ENCODE data around the gene LIF.
"Not testable (repeated sequence)": the region's sequence is repeated elsewhere in the genome, so short reads cannot be mapped to it uniquely, and the experiment has no call there.

Gene LIF

DNA sequence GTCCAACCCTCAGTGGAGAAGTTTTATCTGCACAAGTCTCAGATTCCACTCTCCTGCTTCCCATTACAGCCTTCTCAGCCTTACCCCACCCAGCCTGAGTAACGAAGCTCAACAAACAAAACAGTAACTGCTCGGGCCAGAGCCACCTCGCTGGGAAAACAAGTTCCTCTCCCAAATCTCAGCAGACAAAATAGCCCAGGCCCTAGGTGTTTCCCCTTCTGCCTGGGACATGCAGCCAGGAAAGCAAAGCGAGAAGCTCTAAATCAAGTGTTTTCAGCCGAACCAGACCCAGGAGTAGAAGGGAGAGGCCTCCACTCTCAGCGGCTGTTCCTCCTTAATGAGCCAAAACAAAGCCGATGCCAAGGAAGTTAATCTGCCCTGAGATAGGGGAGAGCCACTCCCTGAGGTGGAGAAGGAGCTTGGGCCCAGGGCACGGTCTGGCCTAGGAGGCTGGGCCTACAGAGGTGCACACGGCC is 44.0 kb downstream of the LIF start (continued):
- TF ChIP-seq, protein P1, sequence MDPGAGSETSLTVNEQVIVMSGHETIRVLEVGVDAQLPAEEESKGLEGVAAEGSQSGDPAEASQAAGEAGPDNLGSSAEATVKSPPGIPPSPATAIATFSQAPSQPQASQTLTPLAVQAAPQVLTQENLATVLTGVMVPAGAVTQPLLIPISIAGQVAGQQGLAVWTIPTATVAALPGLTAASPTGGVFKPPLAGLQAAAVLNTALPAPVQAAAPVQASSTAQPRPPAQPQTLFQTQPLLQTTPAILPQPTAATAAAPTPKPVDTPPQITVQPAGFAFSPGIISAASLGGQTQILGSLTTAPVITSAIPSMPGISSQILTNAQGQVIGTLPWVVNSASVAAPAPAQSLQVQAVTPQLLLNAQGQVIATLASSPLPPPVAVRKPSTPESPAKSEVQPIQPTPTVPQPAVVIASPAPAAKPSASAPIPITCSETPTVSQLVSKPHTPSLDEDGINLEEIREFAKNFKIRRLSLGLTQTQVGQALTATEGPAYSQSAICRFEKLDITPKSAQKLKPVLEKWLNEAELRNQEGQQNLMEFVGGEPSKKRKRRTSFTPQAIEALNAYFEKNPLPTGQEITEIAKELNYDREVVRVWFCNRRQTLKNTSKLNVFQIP (CRISPR knock-in tag; IDR thresholded peaks at IDR 0.05; ENCODE audit: borderline replicate concordance, low read depth), result no peak
- TF ChIP-seq OSR1 (CRISPR knock-in tag; IDR thresholded peaks at IDR 0.05), result no peak

DNA sequence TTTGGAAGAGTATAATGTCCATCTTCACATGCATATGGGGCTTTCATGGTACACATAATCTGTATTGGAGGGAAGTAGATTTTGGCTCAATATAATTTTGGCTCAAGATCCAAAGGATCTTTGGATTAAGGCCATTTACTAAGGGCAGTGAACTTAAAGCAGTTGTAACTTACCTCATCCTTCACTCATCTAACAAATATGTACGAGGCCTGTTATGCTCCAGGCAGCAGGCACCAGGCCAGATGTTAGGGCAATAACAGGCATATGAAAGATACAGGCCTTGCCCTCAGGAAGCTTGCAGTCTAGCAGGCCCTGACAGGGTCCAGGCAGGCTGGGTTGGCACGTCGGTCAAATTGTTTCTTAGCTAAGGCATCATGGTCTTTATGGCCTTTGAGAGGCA is 44.6 kb downstream of the LIF start:
- TF ChIP-seq, protein P2, sequence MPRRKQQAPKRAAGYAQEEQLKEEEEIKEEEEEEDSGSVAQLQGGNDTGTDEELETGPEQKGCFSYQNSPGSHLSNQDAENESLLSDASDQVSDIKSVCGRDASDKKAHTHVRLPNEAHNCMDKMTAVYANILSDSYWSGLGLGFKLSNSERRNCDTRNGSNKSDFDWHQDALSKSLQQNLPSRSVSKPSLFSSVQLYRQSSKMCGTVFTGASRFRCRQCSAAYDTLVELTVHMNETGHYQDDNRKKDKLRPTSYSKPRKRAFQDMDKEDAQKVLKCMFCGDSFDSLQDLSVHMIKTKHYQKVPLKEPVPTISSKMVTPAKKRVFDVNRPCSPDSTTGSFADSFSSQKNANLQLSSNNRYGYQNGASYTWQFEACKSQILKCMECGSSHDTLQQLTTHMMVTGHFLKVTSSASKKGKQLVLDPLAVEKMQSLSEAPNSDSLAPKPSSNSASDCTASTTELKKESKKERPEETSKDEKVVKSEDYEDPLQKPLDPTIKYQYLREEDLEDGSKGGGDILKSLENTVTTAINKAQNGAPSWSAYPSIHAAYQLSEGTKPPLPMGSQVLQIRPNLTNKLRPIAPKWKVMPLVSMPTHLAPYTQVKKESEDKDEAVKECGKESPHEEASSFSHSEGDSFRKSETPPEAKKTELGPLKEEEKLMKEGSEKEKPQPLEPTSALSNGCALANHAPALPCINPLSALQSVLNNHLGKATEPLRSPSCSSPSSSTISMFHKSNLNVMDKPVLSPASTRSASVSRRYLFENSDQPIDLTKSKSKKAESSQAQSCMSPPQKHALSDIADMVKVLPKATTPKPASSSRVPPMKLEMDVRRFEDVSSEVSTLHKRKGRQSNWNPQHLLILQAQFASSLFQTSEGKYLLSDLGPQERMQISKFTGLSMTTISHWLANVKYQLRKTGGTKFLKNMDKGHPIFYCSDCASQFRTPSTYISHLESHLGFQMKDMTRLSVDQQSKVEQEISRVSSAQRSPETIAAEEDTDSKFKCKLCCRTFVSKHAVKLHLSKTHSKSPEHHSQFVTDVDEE (CRISPR knock-in tag; IDR thresholded peaks at IDR 0.05), result no peak
- no peak for ATAC-seq

DNA sequence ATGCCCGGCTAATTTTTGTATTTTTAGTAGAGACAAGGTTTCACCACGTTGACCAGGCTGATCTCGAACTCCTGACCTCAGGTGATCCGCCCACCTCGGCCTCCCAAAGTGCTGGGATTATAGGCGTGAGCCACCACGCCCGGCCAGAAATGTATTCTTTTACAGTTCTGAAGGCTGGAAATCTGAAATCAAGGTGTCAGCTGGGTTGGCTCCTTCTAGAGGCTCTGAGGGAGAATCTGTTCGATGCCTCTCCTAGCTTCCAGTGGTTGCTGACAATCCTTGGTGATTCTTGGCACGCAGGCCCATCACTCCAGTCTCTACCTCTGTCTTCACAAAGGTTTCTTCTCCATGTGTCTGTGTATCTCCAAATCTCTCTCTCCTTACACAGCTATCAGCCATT is 45.7 kb downstream of the LIF start:
- not testable (repeated sequence) for ATAC-seq

DNA sequence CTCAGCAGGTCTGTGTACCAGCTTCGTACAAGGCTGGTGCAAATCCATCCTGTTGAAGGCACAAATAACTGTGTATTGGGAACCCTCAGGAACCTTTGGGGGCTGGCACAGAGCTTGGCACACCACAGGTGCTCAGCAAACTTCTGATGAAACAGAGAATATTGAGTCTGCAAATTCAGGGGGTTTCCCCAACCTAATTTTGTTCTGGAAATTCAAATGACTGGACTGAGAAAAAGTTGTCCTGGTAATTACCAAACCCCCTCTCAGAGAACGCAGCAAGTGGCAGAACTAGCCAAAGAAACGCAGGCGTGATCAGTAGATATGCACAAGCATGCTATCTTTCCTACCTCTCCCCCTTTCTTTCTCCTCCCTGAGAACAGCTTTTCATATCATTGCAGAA is 47.6 kb downstream of the LIF start:
- no peak for TF ChIP-seq PPARA (CRISPR knock-in tag; IDR thresholded peaks at IDR 0.05; ENCODE audit: borderline replicate concordance)
- no peak for TF ChIP-seq ARNTL (CRISPR knock-in tag; IDR thresholded peaks at IDR 0.05; ENCODE audit: borderline replicate concordance, low read depth)
- TF ChIP-seq, protein P3, sequence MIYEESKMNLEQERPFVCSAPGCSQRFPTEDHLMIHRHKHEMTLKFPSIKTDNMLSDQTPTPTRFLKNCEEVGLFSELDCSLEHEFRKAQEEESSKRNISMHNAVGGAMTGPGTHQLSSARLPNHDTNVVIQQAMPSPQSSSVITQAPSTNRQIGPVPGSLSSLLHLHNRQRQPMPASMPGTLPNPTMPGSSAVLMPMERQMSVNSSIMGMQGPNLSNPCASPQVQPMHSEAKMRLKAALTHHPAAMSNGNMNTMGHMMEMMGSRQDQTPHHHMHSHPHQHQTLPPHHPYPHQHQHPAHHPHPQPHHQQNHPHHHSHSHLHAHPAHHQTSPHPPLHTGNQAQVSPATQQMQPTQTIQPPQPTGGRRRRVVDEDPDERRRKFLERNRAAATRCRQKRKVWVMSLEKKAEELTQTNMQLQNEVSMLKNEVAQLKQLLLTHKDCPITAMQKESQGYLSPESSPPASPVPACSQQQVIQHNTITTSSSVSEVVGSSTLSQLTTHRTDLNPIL (CRISPR knock-in tag; IDR thresholded peaks at IDR 0.05; ENCODE audit: low read depth), result no peak
- TF ChIP-seq ZFP3 (CRISPR knock-in tag; IDR thresholded peaks at IDR 0.05), result no peak
- no peak for TF ChIP-seq SNAI2 (CRISPR knock-in tag; IDR thresholded peaks at IDR 0.05)
- no peak for TF ChIP-seq GLIS3 (CRISPR knock-in tag; IDR thresholded peaks at IDR 0.05)
- TF ChIP-seq OSR1 (CRISPR knock-in tag; IDR thresholded peaks at IDR 0.05), result no peak
- TF ChIP-seq, protein P1 (CRISPR knock-in tag; IDR thresholded peaks at IDR 0.05; ENCODE audit: borderline replicate concordance, low read depth), result no peak
- TF ChIP-seq, protein P2 (CRISPR knock-in tag; IDR thresholded peaks at IDR 0.05), result no peak
- no peak for TF ChIP-seq ZNF565 (CRISPR knock-in tag; conservative IDR thresholded peaks at IDR 0.05; ENCODE audit: low read depth)
- TF ChIP-seq RARB (CRISPR knock-in tag; IDR thresholded peaks at IDR 0.05), result no peak
- no peak for TF ChIP-seq TOX (CRISPR knock-in tag; IDR thresholded peaks at IDR 0.05; ENCODE audit: borderline replicate concordance)
- no peak for ATAC-seq

DNA sequence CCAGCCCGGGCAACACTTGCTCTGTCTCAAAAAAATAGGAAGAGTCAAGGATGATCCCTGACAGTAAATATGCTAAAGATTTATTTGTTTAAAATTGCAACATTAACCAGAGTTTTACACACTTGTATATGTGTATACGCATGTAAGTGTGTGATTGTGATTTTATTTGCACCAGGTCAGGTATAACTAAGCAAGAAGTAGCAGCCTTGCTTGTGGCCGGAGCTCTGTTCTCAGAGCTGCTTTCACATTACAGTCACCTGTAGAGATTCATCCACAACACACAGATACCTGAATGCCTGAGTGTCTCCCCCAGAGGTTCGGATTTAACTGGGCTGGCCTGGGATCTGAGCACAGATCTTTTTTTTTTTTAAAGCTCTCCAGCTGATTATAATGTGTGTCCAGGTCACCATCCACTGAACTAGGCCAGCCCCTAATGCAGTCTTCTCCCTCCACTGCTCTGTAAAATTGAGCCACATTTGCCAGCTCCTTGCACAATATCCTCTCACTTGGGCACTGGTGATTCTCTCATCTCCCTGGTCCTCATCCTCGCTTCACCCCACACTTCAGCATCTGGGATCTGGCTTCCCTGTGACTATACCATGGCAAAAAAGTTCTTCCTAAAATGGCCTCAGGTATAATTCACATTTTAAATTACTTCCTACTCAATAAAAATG is 48.3 kb downstream of the LIF start:
- no peak for ATAC-seq
- TF ChIP-seq PPARA (CRISPR knock-in tag; IDR thresholded peaks at IDR 0.05; ENCODE audit: borderline replicate concordance), result no peak
- TF ChIP-seq, protein P3 (CRISPR knock-in tag; IDR thresholded peaks at IDR 0.05; ENCODE audit: low read depth), result no peak
- TF ChIP-seq ZNF8 (CRISPR knock-in tag; IDR thresholded peaks at IDR 0.05), result no peak
- TF ChIP-seq ZC3H10 (CRISPR knock-in tag; IDR thresholded peaks at IDR 0.05), result no peak
- no peak for TF ChIP-seq OSR1 (CRISPR knock-in tag; IDR thresholded peaks at IDR 0.05)
- TF ChIP-seq, protein P4, sequence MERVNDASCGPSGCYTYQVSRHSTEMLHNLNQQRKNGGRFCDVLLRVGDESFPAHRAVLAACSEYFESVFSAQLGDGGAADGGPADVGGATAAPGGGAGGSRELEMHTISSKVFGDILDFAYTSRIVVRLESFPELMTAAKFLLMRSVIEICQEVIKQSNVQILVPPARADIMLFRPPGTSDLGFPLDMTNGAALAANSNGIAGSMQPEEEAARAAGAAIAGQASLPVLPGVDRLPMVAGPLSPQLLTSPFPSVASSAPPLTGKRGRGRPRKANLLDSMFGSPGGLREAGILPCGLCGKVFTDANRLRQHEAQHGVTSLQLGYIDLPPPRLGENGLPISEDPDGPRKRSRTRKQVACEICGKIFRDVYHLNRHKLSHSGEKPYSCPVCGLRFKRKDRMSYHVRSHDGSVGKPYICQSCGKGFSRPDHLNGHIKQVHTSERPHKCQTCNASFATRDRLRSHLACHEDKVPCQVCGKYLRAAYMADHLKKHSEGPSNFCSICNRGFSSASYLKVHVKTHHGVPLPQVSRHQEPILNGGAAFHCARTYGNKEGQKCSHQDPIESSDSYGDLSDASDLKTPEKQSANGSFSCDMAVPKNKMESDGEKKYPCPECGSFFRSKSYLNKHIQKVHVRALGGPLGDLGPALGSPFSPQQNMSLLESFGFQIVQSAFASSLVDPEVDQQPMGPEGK (CRISPR knock-in tag; IDR thresholded peaks at IDR 0.05; ENCODE audit: borderline replicate concordance), result no peak
- no peak for TF ChIP-seq ARNTL (CRISPR knock-in tag; IDR thresholded peaks at IDR 0.05; ENCODE audit: borderline replicate concordance, low read depth)
- TF ChIP-seq RARB (CRISPR knock-in tag; IDR thresholded peaks at IDR 0.05), result no peak
- TF ChIP-seq CSDC2 (CRISPR knock-in tag; IDR thresholded peaks at IDR 0.05), result no peak
- no peak for TF ChIP-seq GLIS3 (CRISPR knock-in tag; IDR thresholded peaks at IDR 0.05)
- TF ChIP-seq BACH2 (CRISPR knock-in tag; IDR thresholded peaks at IDR 0.05; ENCODE audit: borderline replicate concordance), result no peak
- no peak for TF ChIP-seq ZFP3 (CRISPR knock-in tag; IDR thresholded peaks at IDR 0.05)
- no peak for TF ChIP-seq TOX (CRISPR knock-in tag; IDR thresholded peaks at IDR 0.05; ENCODE audit: borderline replicate concordance)

Measured in SK-N-SH treated with all-trans-retinoic acid at 6 μM for 48 hours (cell line).